CD4-positive, alpha-beta T cell treated with Interleukin-2 at 100 ng/mL for 4 hours (primary cell): ENCODE data around the gene NAV2.

ENCODE experiments used
- DNase-seq: peaks from one replicate; pipeline ENCODE4 v3.0.0-alpha.2; 2020; ENCODE audit warnings: low spot score

The NAV2 gene

GRCh38 chr11:20043992-20044391, 331.4 kb downstream of the NAV2 start:
- DNase-seq, result no peak

DNA sequence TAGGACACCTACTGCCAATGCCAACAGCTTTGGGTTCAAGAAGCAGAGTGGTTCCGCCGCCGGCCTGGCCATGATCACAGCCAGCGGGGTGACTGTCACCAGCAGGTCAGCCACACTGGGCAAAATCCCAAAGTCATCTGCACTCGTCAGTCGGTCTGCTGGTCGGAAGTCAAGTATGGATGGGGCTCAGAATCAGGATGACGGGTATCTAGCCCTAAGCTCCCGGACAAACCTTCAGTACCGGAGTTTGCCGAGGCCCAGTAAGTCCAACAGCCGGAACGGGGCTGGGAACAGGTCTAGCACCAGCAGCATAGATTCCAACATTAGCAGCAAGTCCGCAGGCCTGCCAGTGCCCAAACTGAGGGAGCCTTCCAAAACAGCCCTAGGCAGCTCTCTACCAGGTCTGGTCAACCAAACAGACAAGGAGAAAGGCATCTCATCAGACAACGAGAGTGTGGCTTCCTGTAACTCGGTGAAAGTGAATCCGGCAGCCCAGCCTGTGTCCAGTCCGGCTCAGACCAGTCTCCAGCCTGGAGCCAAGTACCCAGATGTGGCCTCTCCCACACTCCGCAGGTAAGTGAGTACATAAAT, 332.6 kb downstream of the NAV2 start:
- DNase-seq, result no peak

GRCh38 chr11:20046416-20046815, 333.8 kb downstream of the NAV2 start:
- DNase-seq, result no peak

GRCh38 chr11:20047006-20047768, 334.6 kb downstream of the NAV2 start:
- DNase-seq, result no peak

GRCh38 chr11:20047769-20048154, 335.1 kb downstream of the NAV2 start:
- no peak for DNase-seq

- DNase-seq, result no peak
Measured at GRCh38 chr11:20048246-20048645, 335.6 kb downstream of the NAV2 start.

DNA sequence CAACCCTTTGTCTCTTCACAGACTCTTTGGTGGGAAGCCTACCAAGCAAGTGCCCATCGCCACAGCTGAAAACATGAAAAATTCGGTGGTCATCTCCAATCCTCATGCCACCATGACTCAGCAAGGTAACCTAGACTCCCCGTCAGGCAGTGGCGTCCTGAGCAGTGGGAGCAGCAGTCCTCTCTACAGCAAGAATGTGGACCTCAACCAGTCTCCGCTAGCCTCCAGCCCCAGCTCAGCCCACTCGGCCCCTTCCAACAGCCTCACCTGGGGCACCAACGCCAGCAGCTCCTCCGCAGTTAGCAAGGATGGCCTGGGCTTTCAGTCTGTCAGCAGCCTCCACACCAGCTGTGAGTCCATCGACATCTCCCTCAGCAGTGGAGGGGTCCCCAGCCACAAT, 336.1 kb downstream of the NAV2 start:
- DNase-seq, result no peak

DNA sequence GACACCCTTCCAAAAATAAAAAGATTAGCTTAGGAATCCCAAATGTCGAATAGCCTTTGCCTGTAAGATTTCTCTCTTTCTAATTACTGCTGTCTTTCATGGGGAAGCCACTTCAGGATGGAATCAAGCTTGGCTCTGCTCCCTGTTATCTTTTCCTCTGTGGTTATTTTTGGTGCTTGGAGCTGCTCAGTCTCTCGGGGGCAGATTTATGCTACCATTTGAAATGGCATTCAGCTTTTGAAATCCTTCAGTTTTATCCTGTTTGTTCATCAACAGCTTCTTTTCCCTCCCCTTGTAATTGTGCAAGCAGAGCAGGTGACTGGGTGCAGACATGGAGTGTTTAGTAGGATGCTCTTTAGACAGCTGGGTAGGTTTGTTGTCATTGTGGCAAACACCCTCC, 336.6 kb downstream of the NAV2 start:
- no peak for DNase-seq

GRCh38 chr11:20050048-20050447, 337.4 kb downstream of the NAV2 start:
- no peak for DNase-seq

- DNase-seq, result no peak
Measured at GRCh38 chr11:20050551-20051333, 338.1 kb downstream of the NAV2 start.

DNA sequence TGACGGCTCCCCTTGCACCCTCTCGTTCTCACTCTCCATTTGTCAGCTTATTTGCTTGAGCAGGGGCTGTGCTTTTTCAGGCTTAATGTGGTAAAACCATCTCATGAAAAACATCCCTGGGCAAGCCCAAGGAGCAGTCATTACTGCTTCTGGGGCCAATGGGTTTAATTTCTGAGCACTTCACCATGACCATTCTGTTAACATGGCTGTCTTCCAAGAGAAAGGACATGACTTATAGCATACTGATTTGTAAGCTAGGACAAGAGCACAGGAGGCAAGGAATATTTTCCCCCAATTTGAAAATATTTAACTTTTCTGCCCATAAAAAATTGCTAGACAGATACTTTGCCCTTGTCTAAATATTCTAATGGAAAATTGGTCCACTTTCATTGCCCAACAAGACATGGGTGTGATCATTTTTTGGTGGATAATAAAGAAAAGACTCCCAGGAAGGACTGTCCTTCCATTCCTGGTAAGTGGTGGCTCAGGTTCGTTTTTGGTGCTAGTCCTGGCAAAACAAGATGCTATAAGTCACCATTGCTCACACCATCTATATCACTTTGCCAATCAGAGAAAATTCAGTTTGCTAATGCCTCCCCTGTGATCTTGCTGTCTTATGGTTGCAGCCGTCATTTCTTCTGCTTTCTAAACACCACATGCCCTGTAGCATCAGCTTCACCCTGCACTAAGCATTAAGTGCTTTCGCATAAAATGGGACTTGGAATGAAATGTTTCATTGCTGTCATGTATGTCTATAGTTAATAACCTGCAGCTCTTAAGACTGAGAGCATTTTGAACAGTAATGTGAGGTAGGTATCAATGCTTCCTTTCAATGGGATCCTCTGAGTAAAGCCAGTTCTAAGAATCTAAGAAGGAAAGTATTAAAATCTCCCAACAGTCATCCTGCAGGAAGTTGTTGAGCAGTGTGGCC, 339.1 kb downstream of the NAV2 start:
- DNase-seq, result no peak

- no peak for DNase-seq
Measured at GRCh38 chr11:20053572-20053971, 340.9 kb downstream of the NAV2 start.

DNA sequence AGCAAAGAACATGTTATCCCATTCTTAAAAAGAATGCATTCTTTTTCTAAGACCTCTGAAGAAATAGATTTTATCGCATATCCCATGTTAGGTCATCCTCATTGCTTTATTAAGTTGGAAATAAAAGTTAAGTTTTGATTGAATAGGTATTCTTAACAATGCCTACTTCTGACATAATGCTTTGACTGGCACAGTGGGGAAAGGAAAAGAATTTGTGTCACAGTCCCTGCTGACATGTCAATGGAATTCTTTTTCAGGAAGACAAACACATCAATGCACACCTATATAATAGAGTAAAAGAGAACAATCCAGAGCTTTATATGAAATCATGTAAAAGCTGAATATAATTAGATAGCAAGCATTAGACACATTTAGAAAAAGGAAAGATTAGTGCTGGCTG, 341.9 kb downstream of the NAV2 start:
- no peak for DNase-seq

DNA sequence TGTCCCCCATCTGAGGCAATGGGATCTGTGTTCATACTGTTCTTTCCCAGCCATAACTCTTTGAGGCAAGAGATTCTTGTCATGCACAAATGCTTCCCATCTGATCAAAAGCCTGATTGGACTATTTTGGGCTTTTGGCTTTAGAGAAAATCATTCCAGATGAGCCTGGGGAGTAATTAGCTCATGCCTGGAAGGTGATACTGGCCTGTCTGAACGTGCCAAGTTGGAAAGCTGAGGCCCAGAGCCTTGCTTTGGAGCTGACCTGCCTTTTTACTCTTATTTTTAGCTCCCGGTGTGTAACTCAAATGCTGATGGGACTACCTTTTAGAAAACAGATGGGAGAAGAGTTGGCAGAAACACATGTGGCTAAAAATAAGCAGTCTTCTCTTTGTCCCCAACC, 342.7 kb downstream of the NAV2 start:
- DNase-seq, result no peak

DNA sequence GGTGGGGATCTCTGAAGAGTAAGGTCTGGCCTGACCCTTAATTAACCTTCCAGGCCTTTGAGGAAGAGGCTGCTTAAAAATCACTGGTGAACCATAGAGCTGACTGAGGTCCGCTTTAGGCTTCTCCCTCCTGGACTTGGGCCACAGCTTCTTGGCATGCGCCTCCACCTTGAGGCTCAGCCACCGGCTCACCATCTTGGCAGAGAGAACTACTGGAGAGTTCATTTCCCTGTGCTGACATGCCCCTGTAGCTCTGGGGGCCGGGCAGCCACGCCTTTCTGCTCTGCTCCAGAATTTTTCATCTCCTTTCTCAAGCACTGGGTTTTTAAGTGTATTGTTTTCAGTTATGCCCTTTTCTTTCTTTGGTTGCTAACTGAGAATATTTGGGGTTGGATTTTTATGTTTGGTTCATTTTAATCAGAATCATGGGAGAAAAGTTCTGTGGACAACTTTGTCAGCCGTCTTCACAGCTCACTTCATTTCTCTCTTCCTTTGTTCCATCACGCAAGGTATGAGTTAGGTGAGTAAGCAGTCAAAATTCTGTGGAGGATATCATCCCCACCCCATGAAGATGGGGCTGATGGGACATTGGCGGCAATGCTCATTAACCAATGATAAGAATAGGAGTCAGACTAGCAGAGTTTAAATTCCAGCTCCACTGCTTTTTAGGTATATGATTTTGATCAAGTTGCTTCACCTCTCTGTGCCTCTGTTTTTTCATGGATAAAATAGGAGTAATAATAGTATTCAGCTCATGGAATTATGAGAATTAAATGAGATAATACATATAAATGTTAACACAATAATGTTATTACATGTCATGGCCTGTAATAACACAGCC, 343.7 kb downstream of the NAV2 start:
- DNase-seq, result no peak

- no peak for DNase-seq
Measured at GRCh38 chr11:20056950-20057943, 344.6 kb downstream of the NAV2 start.

GRCh38 chr11:20058749-20059458, 346.3 kb downstream of the NAV2 start:
- no peak for DNase-seq

DNA sequence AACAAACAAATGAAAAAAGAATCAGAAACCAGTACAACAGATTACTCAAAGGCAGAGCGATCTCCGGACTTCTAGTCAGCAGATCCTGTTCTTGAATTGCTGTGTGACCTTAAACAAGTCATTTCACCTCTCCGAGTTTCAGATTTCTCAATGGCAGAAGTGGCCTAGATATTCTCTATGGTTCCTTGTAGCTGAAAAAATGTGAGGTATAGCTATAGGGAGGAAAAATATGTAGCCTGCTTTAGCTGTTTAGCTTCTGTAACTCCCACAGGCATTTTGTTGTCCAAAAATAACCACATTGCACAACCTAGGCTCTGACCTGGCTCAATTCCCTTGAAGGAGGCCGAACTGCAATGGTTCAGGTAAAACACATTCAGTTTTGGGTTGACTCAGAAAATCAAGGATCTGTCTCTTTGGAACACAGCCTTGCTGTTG, 347.0 kb downstream of the NAV2 start:
- DNase-seq, result no peak

DNA sequence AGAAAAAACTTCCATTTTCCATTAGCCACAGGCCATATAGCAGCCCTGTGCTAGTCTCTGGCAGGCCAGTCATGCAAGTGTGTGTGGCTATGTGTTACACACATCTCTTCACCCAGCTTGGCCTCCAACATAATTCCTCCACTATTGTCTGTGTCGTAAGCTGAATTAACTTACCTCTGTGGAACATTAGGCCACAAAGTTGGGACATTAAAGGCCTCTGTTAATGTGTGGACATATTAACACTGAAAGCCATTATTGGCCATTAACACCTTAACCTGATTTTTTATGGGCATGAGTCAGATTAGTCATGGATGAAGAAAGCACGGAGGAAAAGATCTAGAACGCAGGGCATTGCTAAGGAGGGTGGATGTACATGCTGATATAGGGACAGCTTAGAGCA, 347.5 kb downstream of the NAV2 start:
- no peak for DNase-seq
